Measurements from ENCODE around the gene GSTA5.
"Not testable (repeated sequence)": the region's sequence is repeated elsewhere in the genome, so short reads cannot be mapped to it uniquely, and the experiment has no call there.

DNA sequence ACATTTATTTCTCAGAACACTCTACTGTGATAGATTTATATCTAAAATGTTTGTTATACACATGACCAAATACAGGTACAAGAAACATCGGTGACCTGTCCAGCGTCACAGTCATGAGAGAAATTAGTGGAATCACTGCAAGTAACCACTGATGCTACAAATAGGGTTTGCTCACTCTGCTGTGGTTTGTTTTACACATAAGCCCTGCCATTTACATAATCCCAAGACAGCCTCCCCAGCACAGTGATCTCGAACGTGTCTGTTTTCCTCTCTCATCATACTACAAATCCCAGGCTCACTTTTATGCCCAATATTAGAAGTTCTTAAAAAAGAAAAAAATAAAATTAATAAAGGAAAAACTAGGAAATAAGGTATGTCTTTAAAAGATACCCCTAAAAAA is 30.8 kb downstream of the GSTA5 start:
- TF ChIP-seq, protein P1, sequence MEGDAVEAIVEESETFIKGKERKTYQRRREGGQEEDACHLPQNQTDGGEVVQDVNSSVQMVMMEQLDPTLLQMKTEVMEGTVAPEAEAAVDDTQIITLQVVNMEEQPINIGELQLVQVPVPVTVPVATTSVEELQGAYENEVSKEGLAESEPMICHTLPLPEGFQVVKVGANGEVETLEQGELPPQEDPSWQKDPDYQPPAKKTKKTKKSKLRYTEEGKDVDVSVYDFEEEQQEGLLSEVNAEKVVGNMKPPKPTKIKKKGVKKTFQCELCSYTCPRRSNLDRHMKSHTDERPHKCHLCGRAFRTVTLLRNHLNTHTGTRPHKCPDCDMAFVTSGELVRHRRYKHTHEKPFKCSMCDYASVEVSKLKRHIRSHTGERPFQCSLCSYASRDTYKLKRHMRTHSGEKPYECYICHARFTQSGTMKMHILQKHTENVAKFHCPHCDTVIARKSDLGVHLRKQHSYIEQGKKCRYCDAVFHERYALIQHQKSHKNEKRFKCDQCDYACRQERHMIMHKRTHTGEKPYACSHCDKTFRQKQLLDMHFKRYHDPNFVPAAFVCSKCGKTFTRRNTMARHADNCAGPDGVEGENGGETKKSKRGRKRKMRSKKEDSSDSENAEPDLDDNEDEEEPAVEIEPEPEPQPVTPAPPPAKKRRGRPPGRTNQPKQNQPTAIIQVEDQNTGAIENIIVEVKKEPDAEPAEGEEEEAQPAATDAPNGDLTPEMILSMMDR (conservative IDR thresholded peaks at IDR 0.05; ENCODE audit: low read depth, low read length) = not testable (repeated sequence)
- not testable (repeated sequence) for TF ChIP-seq EZH2 (IDR thresholded peaks at IDR 0.05; ENCODE audit: borderline replicate concordance, low read depth, low read length, poor library complexity, severe bottlenecking)

Data from A673 (cell line).